A549 (cell line): Measurements from ENCODE around the gene CBR4. TPM values are rescaled to one million over a fixed set of nuclear protein-coding genes. Genes with fewer than 3 reads are reported as not detected.

ENCODE experiments used
- ATAC-seq, 2 experiments: fragments of 200-7000 bp in 1 of 2; fragments of >200 bp in 1 of 2; cut with Nextera tagmentation in 1 of 2; cut with Tn5 transposase in 1 of 2; 3 replicates each; pipeline versions ENCODE4 v1.8.0 to v1.9.1; 2018 to 2020; ENCODE audit warnings: mild to moderate bottlenecking in 1 of 2, moderate library complexity in 1 of 2
- CTCF ChIA-PET: fragments of 300-600 bp; sonication (Branson Sonifier 250); formaldehyde crosslinking; extraction: SDS; loops from one replicate; lab custom pipeline; 2021; ENCODE audit warnings: antibody characterized with exemption, inconsistent platforms; lab: Yijun Ruan, JAX
- POLR2A ChIA-PET: fragments of 350-600 bp; formaldehyde crosslinking; extraction: SDS; loops from one replicate; lab custom pipeline; 2021; ENCODE audit warnings: antibody characterized with exemption, inconsistent platforms; lab: Yijun Ruan, JAX
- DNase-seq, 2 experiments: peaks; one replicate each; pipeline versions ENCODE4 v3.0.0 to v3.0.0-alpha.2; 2011 to 2016; ENCODE audit warnings: low read depth in 1 of 2, low spot score in 1 of 2
- FAIRE-seq: peaks from 2 replicates; lab custom pipeline; 2011; peaks lifted over from hg19 to GRCh38; lab: Jason Lieb, UNC
- H3K27ac ChIP-seq, 2 experiments: fragments of >200 bp; sonication (Bioruptor Twin); formaldehyde crosslinking; 3 replicates each; pipeline ENCODE4 v1.5.1; 2016 to 2017
- H3K4me1 ChIP-seq: fragments of >200 bp; sonication (Bioruptor Twin); formaldehyde crosslinking; 3 replicates; pipeline ENCODE4 v1.6.1; 2016
- H3K4me2 ChIP-seq: fragments of >200 bp; sonication (Bioruptor Twin); formaldehyde crosslinking; 3 replicates; pipeline ENCODE4 v1.6.1; 2016
- H3K4me3 ChIP-seq: fragments of >200 bp; sonication (Bioruptor Twin); formaldehyde crosslinking; 3 replicates; pipeline ENCODE4 v1.5.1; 2016
- H3K9me3 ChIP-seq: fragments of >200 bp; sonication (Bioruptor Twin); formaldehyde crosslinking; 3 replicates; pipeline ENCODE4 v1.6.1; 2016
- BCL3 ChIP-seq: fragments of >200 bp; sonication (Bioruptor Twin); formaldehyde crosslinking; IDR thresholded peaks from 3 replicates; pipeline ENCODE4 v1.6.1; 2016
- CBX2 ChIP-seq: fragments of 200-600 bp; sonication (generic); IDR thresholded peaks from 2 replicates; pipeline ENCODE4 v1.6.1; 2016; ENCODE audit warnings: low read depth, mild to moderate bottlenecking, borderline replicate concordance
- CEBPB ChIP-seq, 2 experiments: fragments of >200 bp in 1 of 2; sonication (Bioruptor Twin) in 1 of 2; formaldehyde crosslinking in 1 of 2; IDR thresholded peaks; 2 replicates each; pipeline ENCODE4 v1.6.1; 2012 to 2016
- CHD2 ChIP-seq: fragments of 150-350 bp; IDR thresholded peaks from 2 replicates; pipeline ENCODE4 v1.6.1; 2014; ENCODE audit warnings: low read length; ENCODE audit not compliant: partially characterized antibody
- CHD4 ChIP-seq: fragments of 200-600 bp; sonication (generic); IDR thresholded peaks from 2 replicates; pipeline ENCODE4 v1.6.1; 2016; ENCODE audit warnings: antibody characterized with exemption, mild to moderate bottlenecking, borderline replicate concordance
- CTCF ChIP-seq: fragments of >200 bp; sonication (Bioruptor Twin); formaldehyde crosslinking; IDR thresholded peaks from 3 replicates; pipeline ENCODE4 v1.5.1; 2016
- EHF ChIP-seq: fragments of 250-450 bp; sonication (Bioruptor Pico); IDR thresholded peaks from 2 replicates; pipeline ENCODE4 v1.5.0; 2020; ENCODE audit warnings: mild to moderate bottlenecking
- EHMT2 ChIP-seq: fragments of 200-600 bp; sonication (generic); IDR thresholded peaks from 2 replicates; pipeline ENCODE4 v1.6.1; 2016; ENCODE audit warnings: antibody characterized with exemption, low read depth, mild to moderate bottlenecking, moderate library complexity
- MAFK ChIP-seq: fragments of 450-650 bp; IDR thresholded peaks from 2 replicates; pipeline ENCODE4 v1.6.1; 2014; ENCODE audit not compliant: partially characterized antibody
- MAZ ChIP-seq: fragments of 150-350 bp; IDR thresholded peaks from 2 replicates; pipeline ENCODE4 v1.6.1; 2014; ENCODE audit warnings: antibody characterized with exemption, low read depth, low read length, borderline replicate concordance
- NPAS2 ChIP-seq: fragments of 250-450 bp; sonication (Bioruptor Pico); IDR thresholded peaks from 2 replicates; pipeline ENCODE4 v1.8.0; 2022; ENCODE audit warnings: mild to moderate bottlenecking, moderate library complexity, borderline replicate concordance
- PBX3 ChIP-seq: IDR thresholded peaks from 2 replicates; pipeline ENCODE4 v1.6.1; 2012
- POLR2A ChIP-seq: IDR thresholded peaks from 2 replicates; pipeline ENCODE4 v1.6.1; 2012; ENCODE audit warnings: mild to moderate bottlenecking, low read length
- RNF2 ChIP-seq: fragments of 200-600 bp; sonication (generic); IDR thresholded peaks from 2 replicates; pipeline ENCODE4 v1.6.1; 2016; ENCODE audit warnings: low read depth, mild to moderate bottlenecking, antibody characterized with exemption, moderate library complexity, borderline replicate concordance
- SMC3 ChIP-seq: fragments of >200 bp; sonication (Bioruptor Twin); formaldehyde crosslinking; IDR thresholded peaks from 3 replicates; pipeline ENCODE4 v1.6.1; 2018; ENCODE audit warnings: inconsistent platforms
- SREBF2 ChIP-seq: fragments of 450-650 bp; IDR thresholded peaks from 2 replicates; pipeline ENCODE4 v1.6.1; 2014; ENCODE audit warnings: mild to moderate bottlenecking, moderate library complexity
- TFCP2L1 ChIP-seq: fragments of 250-450 bp; sonication (Bioruptor Pico); IDR thresholded peaks from 2 replicates; pipeline ENCODE4 v1.5.0; 2021; ENCODE audit warnings: mild to moderate bottlenecking
- ZC3H11A ChIP-seq: fragments of 450-650 bp; IDR thresholded peaks from 2 replicates; pipeline ENCODE4 v1.6.1; 2014; ENCODE audit warnings: antibody characterized with exemption, mild to moderate bottlenecking
- ZSCAN20 ChIP-seq: fragments of 250-450 bp; sonication (Bioruptor Pico); IDR thresholded peaks from 2 replicates; pipeline ENCODE4 v1.8.0; 2022; ENCODE audit warnings: mild to moderate bottlenecking, moderate library complexity
- WGBS: methylation state at CpG from one replicate; pipeline ENCODE4 v1.1.6; 2017; ENCODE audit errors: missing lambda C conversion rate; 5-methylcytosine and 5-hydroxymethylcytosine counted together
- polyA plus RNA-seq, 4 experiments: library from polyadenylated mRNA; depleted of rRNA in 3 of 4; stranded (reverse); fragments of >200 nt; fragmentation: RNase III in 1 of 4; extraction: RNeasy Plus Mini Kit Qiagen cat#74134 plus additional on column Dnase treatment in 1 of 4; gene quantifications; 2 replicates in 3 of 4; 3 replicates in 1 of 4; pipeline ENCODE4 v1.2.3, GENCODE V29; 2011 to 2017
- TF ChIP-seq, protein P1 (sequence below): fragments of 200-600 bp; sonication (generic); IDR thresholded peaks from 2 replicates; pipeline ENCODE4 v1.6.1; 2016; ENCODE audit warnings: antibody characterized with exemption, mild to moderate bottlenecking, moderate library complexity

Gene CBR4
- polyA plus RNA-seq, 2 of the 4 experiments (the other 2 are of a cell fraction) = 8.9 to 9.3 TPM

- FAIRE-seq = no peak
- ChIA-PET CTCF (interaction anchor here (1.6 kb wide), 1 partner anchor 30 kb away, joined by 5 read pairs; no protein-coding TSS in a partner anchor), POLR2A (no interaction called here)
Measured at GRCh38 chr4:169054879-169055278, 44.8 kb upstream of the CBR4 start.

GRCh38 chr4:169052594-169052945, 42.5 kb upstream of the CBR4 start:
- no peak overlapping the region for H3K4me2 ChIP-seq
- CTCF ChIA-PET = interaction anchor here (0.6 to 1.2 kb wide), 2 partner anchors 14 to 28 kb away, joined by 3 to 4 read pairs; no protein-coding TSS in a partner anchor
- H3K4me1 ChIP-seq = no peaks in the 10 kb centered on the region
- H3K9me3 ChIP-seq = no peaks in the 10 kb centered on the region
- POLR2A ChIA-PET = no interaction called here
- no peak overlapping the region for H3K4me3 ChIP-seq
- TF ChIP-seq, protein P1, sequence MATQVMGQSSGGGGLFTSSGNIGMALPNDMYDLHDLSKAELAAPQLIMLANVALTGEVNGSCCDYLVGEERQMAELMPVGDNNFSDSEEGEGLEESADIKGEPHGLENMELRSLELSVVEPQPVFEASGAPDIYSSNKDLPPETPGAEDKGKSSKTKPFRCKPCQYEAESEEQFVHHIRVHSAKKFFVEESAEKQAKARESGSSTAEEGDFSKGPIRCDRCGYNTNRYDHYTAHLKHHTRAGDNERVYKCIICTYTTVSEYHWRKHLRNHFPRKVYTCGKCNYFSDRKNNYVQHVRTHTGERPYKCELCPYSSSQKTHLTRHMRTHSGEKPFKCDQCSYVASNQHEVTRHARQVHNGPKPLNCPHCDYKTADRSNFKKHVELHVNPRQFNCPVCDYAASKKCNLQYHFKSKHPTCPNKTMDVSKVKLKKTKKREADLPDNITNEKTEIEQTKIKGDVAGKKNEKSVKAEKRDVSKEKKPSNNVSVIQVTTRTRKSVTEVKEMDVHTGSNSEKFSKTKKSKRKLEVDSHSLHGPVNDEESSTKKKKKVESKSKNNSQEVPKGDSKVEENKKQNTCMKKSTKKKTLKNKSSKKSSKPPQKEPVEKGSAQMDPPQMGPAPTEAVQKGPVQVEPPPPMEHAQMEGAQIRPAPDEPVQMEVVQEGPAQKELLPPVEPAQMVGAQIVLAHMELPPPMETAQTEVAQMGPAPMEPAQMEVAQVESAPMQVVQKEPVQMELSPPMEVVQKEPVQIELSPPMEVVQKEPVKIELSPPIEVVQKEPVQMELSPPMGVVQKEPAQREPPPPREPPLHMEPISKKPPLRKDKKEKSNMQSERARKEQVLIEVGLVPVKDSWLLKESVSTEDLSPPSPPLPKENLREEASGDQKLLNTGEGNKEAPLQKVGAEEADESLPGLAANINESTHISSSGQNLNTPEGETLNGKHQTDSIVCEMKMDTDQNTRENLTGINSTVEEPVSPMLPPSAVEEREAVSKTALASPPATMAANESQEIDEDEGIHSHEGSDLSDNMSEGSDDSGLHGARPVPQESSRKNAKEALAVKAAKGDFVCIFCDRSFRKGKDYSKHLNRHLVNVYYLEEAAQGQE = no peak
- TF ChIP-seq SMC3 = no peak
- TF ChIP-seq MAZ = no peak
- TF ChIP-seq CTCF = no peak
- no peak for TF ChIP-seq TFCP2L1 (CRISPR knock-in tag)
- no peak for TF ChIP-seq SREBF2
- 95% methylated on average over 6 of the region's 6 CpGs for WGBS
- no peak overlapping the region for H3K27ac ChIP-seq
- ATAC-seq (no peak), FAIRE-seq (no peak), DNase-seq (no peak)

More at GRCh38 chr4:169054879-169055278, 44.8 kb upstream of the CBR4 start:
- H3K4me3 ChIP-seq = no peak overlapping the region
- no peak overlapping the region for H3K27ac ChIP-seq
- no peaks in the 10 kb centered on the region for H3K9me3 ChIP-seq
- ATAC-seq (no peak), DNase-seq (no peak)
- TF ChIP-seq CTCF (no peak), PBX3 (no peak), CHD4 (no peak), BCL3 (no peak), RNF2 (no peak), ZSCAN20 (CRISPR knock-in tag) (no peak), NPAS2 (CRISPR knock-in tag) (no peak), CEBPB (IDR thresholded peaks at IDR 0.05) (no peak), EHF (CRISPR knock-in tag) (no peak), CHD2 (no peak), EHMT2 (no peak), SMC3 (no peak), MAFK (no peak), CBX2 (no peak), SREBF2 (no peak), ZC3H11A (no peak), POLR2A (no peak)
- no peaks in the 10 kb centered on the region for H3K4me1 ChIP-seq
- H3K4me2 ChIP-seq = no peak overlapping the region
- WGBS = 80% methylated on average over 6 of the region's 6 CpGs
